Left kidney (tissue), 2 donors: Measurements from ENCODE around the gene CNIH2. TPM values are rescaled to one million over a fixed set of nuclear protein-coding genes. Genes with fewer than 3 reads are reported as not detected.

Source experiments
- DNase-seq: peaks from one replicate; pipeline ENCODE4 v3.0.0-alpha.2; 2013
- polyA plus RNA-seq: library from polyadenylated mRNA; unstranded; fragments of 120-200 nt; gene quantifications from one replicate; pipeline ENCODE4 v1.2.1, GENCODE V29; 2013; ENCODE audit not compliant: insufficient read length

The CNIH2 gene
- polyA plus RNA-seq, 1 donor, result 5.4 TPM

- DNase-seq, result no peak
Observed at GRCh38 chr11:66258473-66258893, 19.5 kb upstream of the CNIH2 start.

- no peak for DNase-seq
Observed at GRCh38 chr11:66259225-66259624, 18.8 kb upstream of the CNIH2 start.

GRCh38 chr11:66259956-66260355, 18.0 kb upstream of the CNIH2 start:
- no peak for DNase-seq

- no peak for DNase-seq
Observed at GRCh38 chr11:66261578-66261977, 16.4 kb upstream of the CNIH2 start.

- DNase-seq, result no peak
Observed at GRCh38 chr11:66262191-66262590, 15.8 kb upstream of the CNIH2 start.

GRCh38 chr11:66262696-66263095, 15.3 kb upstream of the CNIH2 start:
- no peak for DNase-seq

GRCh38 chr11:66263231-66263630, 14.7 kb upstream of the CNIH2 start:
- no peak for DNase-seq

- no peak for DNase-seq
Observed at GRCh38 chr11:66263785-66264184, 14.2 kb upstream of the CNIH2 start.

- DNase-seq, result no peak
Observed at GRCh38 chr11:66264383-66264782, 13.6 kb upstream of the CNIH2 start.

- DNase-seq, result no peak
Observed at GRCh38 chr11:66264914-66265313, 13.1 kb upstream of the CNIH2 start.

- no peak for DNase-seq
Observed at GRCh38 chr11:66265531-66266377, 12.2 kb upstream of the CNIH2 start.

- DNase-seq, result no peak
Observed at GRCh38 chr11:66266378-66267038, 11.5 kb upstream of the CNIH2 start.

GRCh38 chr11:66267039-66267378, 11.0 kb upstream of the CNIH2 start:
- no peak for DNase-seq

- peak; percentile 90 for DNase-seq
Observed at GRCh38 chr11:66267379-66268243, 10.4 kb upstream of the CNIH2 start.

GRCh38 chr11:66268244-66268951, 9.6 kb upstream of the CNIH2 start, which contains the start of gene RAB1B:
TSS of gene RAB1B (plus strand) at chr11:66268639. CDS start at chr11:66268680, 41 bp downstream.
- DNase-seq, result peak; percentile 100

GRCh38 chr11:66268952-66269905, 8.7 kb upstream of the CNIH2 start:
- DNase-seq, result no peak

GRCh38 chr11:66271816-66272215, 6.2 kb upstream of the CNIH2 start:
- DNase-seq, result no peak

GRCh38 chr11:66272596-66272995, 5.4 kb upstream of the CNIH2 start:
- no peak for DNase-seq

GRCh38 chr11:66274219-66274618, 3.8 kb upstream of the CNIH2 start:
- no peak for DNase-seq

GRCh38 chr11:66275396-66275795, 2.6 kb upstream of the CNIH2 start:
- no peak for DNase-seq
